Caco-2 (cell line): Measurements from ENCODE around the gene S100A2. TPM values are rescaled to one million over a fixed set of nuclear protein-coding genes. Genes with fewer than 3 reads are reported as not detected.

ENCODE experiments used
- BruUV-seq: library from RNA; stranded (reverse); fragments of 400-500 nt; replicated peaks from 2 replicates; lab custom pipeline; 2021; lab: Mats Ljungman, UMichigan
- CTCF ChIA-PET: fragments of 300-600 bp; sonication (Branson Sonifier 250); formaldehyde crosslinking; loops from one replicate; lab custom pipeline; 2022; ENCODE audit warnings: antibody characterized with exemption; lab: Charles Lee
- POLR2A ChIA-PET: fragments of 300-600 bp; sonication (Branson Sonifier 250); formaldehyde crosslinking; loops from one replicate; lab custom pipeline; 2022; ENCODE audit warnings: antibody characterized with exemption; lab: Charles Lee
- DNase-seq, 2 experiments: peaks; one replicate each; pipeline versions ENCODE4 v3.0.0 to v3.0.0-alpha.2; 2020 to 2022
- H3K27me3 ChIP-seq: replicated peaks from 2 replicates; pipeline ENCODE4 v1.6.0; 2011; ENCODE audit warnings: low read length; ENCODE audit not compliant: control insufficient read depth, insufficient read depth
- H3K36me3 ChIP-seq: 2 replicates; pipeline ENCODE4 v1.5.1; 2011; ENCODE audit warnings: low read length; ENCODE audit not compliant: control insufficient read depth, insufficient read depth
- H3K4me1 ChIP-seq: fragments of 250-450 bp; sonication (Bioruptor Pico); 2 replicates; pipeline ENCODE4 v1.5.1; 2020; ENCODE audit warnings: mild to moderate bottlenecking
- H3K4me3 ChIP-seq: 2 replicates; pipeline ENCODE4 v1.5.1; 2011; ENCODE audit warnings: low read depth, mild to moderate bottlenecking, control low read depth, low read length
- H3K9me3 ChIP-seq: fragments of 250-450 bp; sonication (Bioruptor Pico); 2 replicates; pipeline ENCODE4 v1.5.1; 2020; ENCODE audit warnings: mild to moderate bottlenecking, moderate library complexity
- H3K27ac Mint-ChIP-seq: one replicate; pipeline ENCODE4 v1.8.0; 2022; ENCODE audit warnings: mixed read lengths; ENCODE audit not compliant: unreplicated experiment
- H3K27me3 Mint-ChIP-seq: one replicate; pipeline ENCODE4 v1.8.0; 2022; ENCODE audit warnings: mixed read lengths; ENCODE audit not compliant: insufficient read depth, unreplicated experiment
- H3K36me3 Mint-ChIP-seq: one replicate; pipeline ENCODE4 v1.8.0; 2022; ENCODE audit warnings: mild to moderate bottlenecking, mixed read lengths; ENCODE audit not compliant: insufficient read depth, unreplicated experiment
- H3K4me1 Mint-ChIP-seq: one replicate; pipeline ENCODE4 v1.8.0; 2022; ENCODE audit warnings: low read depth, mixed read lengths; ENCODE audit not compliant: unreplicated experiment
- H3K4me3 Mint-ChIP-seq: one replicate; pipeline ENCODE4 v1.8.0; 2022; ENCODE audit warnings: mild to moderate bottlenecking, moderate library complexity, mixed read lengths; ENCODE audit not compliant: unreplicated experiment
- H3K9me3 Mint-ChIP-seq: one replicate; pipeline ENCODE4 v1.8.0; 2022; ENCODE audit warnings: mixed read lengths; ENCODE audit not compliant: unreplicated experiment
- CTCF ChIP-seq, 2 experiments: fragments of 200-600 bp in 1 of 2; IDR thresholded peaks; 1 replicate in 1 of 2; 2 replicates in 1 of 2; pipeline versions ENCODE4 v1.5.1 to v1.8.0; 2011 to 2022; ENCODE audit warnings: antibody characterized with exemption in 1 of 2, control low read depth in 1 of 2, inconsistent platforms in 1 of 2, low read depth in 1 of 2, low read length in 1 of 2, mild to moderate bottlenecking in 1 of 2, moderate library complexity in 1 of 2; ENCODE audit not compliant: insufficient read depth in 1 of 2, severe bottlenecking in 1 of 2, unreplicated experiment in 1 of 2
- intact Hi-C: fragments of 100-400 bp; cut with micrococcal nuclease; formaldehyde crosslinking; loops from one replicate; pipeline ENCODE4 v1.10.0; 2022; ENCODE audit not compliant: unreplicated experiment
- total RNA-seq: library from RNA; stranded (reverse); gene quantifications from 2 replicates; pipeline ENCODE4 v1.2.3, GENCODE V29; 2022

Gene S100A2
- total RNA-seq, 1 experiment from 2014 or later, result 2.4 TPM

- no TSS peak for BruUV-seq
- Histone ChIP-seq H3K27me3 (no peaks in the 10 kb centered on the region), H3K9me3 (no peaks in the 10 kb centered on the region), H3K36me3 (no peaks in the 10 kb centered on the region), H3K4me3 (no peak overlapping the region), H3K4me1 (peaks cover 61% of the 10 kb centered on the region)
- Mint-ChIP-seq H3K4me3 (no peak overlapping the region), H3K27ac (peak overlapping the region; percentile 98), H3K4me1 (peaks cover 71% of the 10 kb centered on the region), H3K36me3 (peaks cover 15% of the 10 kb centered on the region), H3K9me3 (no peaks in the 10 kb centered on the region), H3K27me3 (no peaks in the 10 kb centered on the region)
- CTCF ChIA-PET, result interaction anchor here (0.8 to 1.9 kb wide), 3 partner anchors 34 to 62 kb away, joined by 3 to 8 read pairs (median 5); partner anchors contain the start of genes S100A13 and S100A6
- no peak for TF ChIP-seq CTCF (IDR thresholded peaks at IDR 0.05; ENCODE audit: insufficient read depth in 1 of 2, low read depth in 1 of 2, low read length in 1 of 2, severe bottlenecking in 1 of 2, unreplicated experiment in 1 of 2)
- no peak for DNase-seq
- intact Hi-C loops, result loop anchor here (10.0 kb wide), 1 partner anchor 215 kb away; the partner anchor contains the start of gene S100A9
- POLR2A ChIA-PET, result no interaction called here
Measured at GRCh38 chr1:153569465-153569864, 3.8 kb upstream of the S100A2 start.

- peaks cover 71% of the 10 kb centered on the region for H3K4me1 Mint-ChIP-seq
Measured at GRCh38 chr1:153568367-153569099, 2.9 kb upstream of the S100A2 start.

More at GRCh38 chr1:153568367-153569099, 2.9 kb upstream of the S100A2 start:
- BruUV-seq, result no TSS peak
- intact Hi-C loops, result loop anchor here (1.0 to 10.0 kb wide), 3 partner anchors 35 to 214 kb away; partner anchors contain the start of gene S100A9
- Mint-ChIP-seq H3K4me3 (peak overlapping the region; percentile 46), H3K27ac (peak overlapping the region; percentile 98), H3K27me3 (no peaks in the 10 kb centered on the region), H3K9me3 (no peaks in the 10 kb centered on the region), H3K36me3 (peaks cover 15% of the 10 kb centered on the region)
- no peaks in the 10 kb centered on the region for H3K36me3 ChIP-seq
- TF ChIP-seq CTCF (IDR thresholded peaks at IDR 0.05; ENCODE audit: insufficient read depth in 1 of 2, low read depth in 1 of 2, low read length in 1 of 2, severe bottlenecking in 1 of 2, unreplicated experiment in 1 of 2), result peak; percentile 96 to 98
- no peaks in the 10 kb centered on the region for H3K27me3 ChIP-seq
- no peaks in the 10 kb centered on the region for H3K9me3 ChIP-seq
- ChIA-PET CTCF (interaction anchor here (0.7 to 2.0 kb wide), 13 partner anchors 9 to 61 kb away, joined by 3 to 22 read pairs (median 7); partner anchors contain the start of genes S100A13, S100A16, S100A4 and S100A6), POLR2A (interaction anchor here (0.6 to 1.7 kb wide), 5 partner anchors 11 to 59 kb away, joined by 3 to 6 read pairs (median 5); partner anchors contain the start of genes S100A13, S100A14, S100A16 and S100A4)
- peaks cover 67% of the 10 kb centered on the region for H3K4me1 ChIP-seq
- H3K4me3 ChIP-seq, result no peak overlapping the region
- peak; percentile 94 for DNase-seq
